ENCODE data around the gene GNAI2.

GNAI2 gene

GRCh38 chr3:50300681-50301254 lies 64.8 kb downstream of the GNAI2 start:
- no peak for DNase-seq

- no peak for DNase-seq
Observed at GRCh38 chr3:50302095-50303012, 66.3 kb downstream of the GNAI2 start.

- no peak for DNase-seq
Observed at GRCh38 chr3:50303013-50303815, 67.2 kb downstream of the GNAI2 start, which contains the start of gene HYAL1. Gene HYAL1, minus strand, starts transcription at chr3:50303574. Its CDS starts 618 bp downstream, at chr3:50302956.

- no peak for DNase-seq
Observed at GRCh38 chr3:50304601-50305000, 68.6 kb downstream of the GNAI2 start.

Data from NCI-H187 treated with DMSO at 0.1 percent for 48 hours (cell line).